Activated CD4-positive, CD25-positive, alpha-beta regulatory T cell treated with anti-CD3 and anti-CD28 coated beads, Interleukin-2, amount 50 U/mL, for 72 hours (primary cell): ENCODE data around the gene ACOT4.
A peak's percentile ranks its signal among the peaks of the same experiment; 100 is the strongest.
"Not testable (repeated sequence)": the region's sequence is repeated elsewhere in the genome, so short reads cannot be mapped to it uniquely, and the experiment has no call there.

Source experiments
- DNase-seq: peaks from one replicate; pipeline ENCODE4 v3.0.0; 2021

ACOT4 gene

GRCh38 chr14:73634011-73634833, 42.5 kb downstream of the ACOT4 start:
- DNase-seq: no peak

- DNase-seq: not testable (repeated sequence)
Measured at GRCh38 chr14:73636355-73636754, 44.7 kb downstream of the ACOT4 start.

- no peak for DNase-seq
Measured at GRCh38 chr14:73637830-73638229, 46.2 kb downstream of the ACOT4 start.

- no peak for DNase-seq
Measured at GRCh38 chr14:73640796-73641365, 49.2 kb downstream of the ACOT4 start.

GRCh38 chr14:73644531-73645247, 53.0 kb downstream of the ACOT4 start, which contains the start of gene DNAL1:
DNAL1 (plus strand) TSS chr14:73644986; CDS start chr14:73645040, 54 bp downstream.
- peak; percentile 94 for DNase-seq

GRCh38 chr14:73645248-73645610, 53.6 kb downstream of the ACOT4 start:
- no peak for DNase-seq
